WTC11 (cell line): ENCODE data around the gene CPNE4. TPM values are rescaled to one million over a fixed set of nuclear protein-coding genes. Genes with fewer than 3 reads are reported as not detected.

Experiments
- ATAC-seq: fragments of 200-7000 bp; cut with Tn5 transposase; 2 replicates; pipeline ENCODE4 v1.10.0; 2021; ENCODE audit warnings: mild to moderate bottlenecking, moderate library complexity
- CTCF ChIA-PET: fragments of 300-600 bp; sonication (Branson Sonifier 250); formaldehyde crosslinking; loops from one replicate; lab custom pipeline; 2021; ENCODE audit warnings: antibody characterized with exemption; lab: Charles Lee
- POLR2A ChIA-PET: fragments of 350-600 bp; sonication (Branson Sonifier 250); formaldehyde crosslinking; loops from one replicate; lab custom pipeline; 2021; ENCODE audit warnings: antibody characterized with exemption; lab: Charles Lee
- DNase-seq: peaks from one replicate; pipeline ENCODE4 v3.0.0; 2021; ENCODE audit warnings: low spot score
- H3K27ac Mint-ChIP-seq: 2 replicates; pipeline ENCODE4 v1.8.0; 2021; ENCODE audit warnings: mixed read lengths
- H3K27me3 Mint-ChIP-seq: 2 replicates; pipeline ENCODE4 v1.8.0; 2021; ENCODE audit warnings: low read depth, mild to moderate bottlenecking, moderate library complexity, mixed read lengths
- H3K36me3 Mint-ChIP-seq: 2 replicates; pipeline ENCODE4 v1.8.0; 2021; ENCODE audit warnings: mixed read lengths
- H3K4me1 Mint-ChIP-seq: 2 replicates; pipeline ENCODE4 v1.8.0; 2022; ENCODE audit warnings: mixed read lengths
- H3K4me3 Mint-ChIP-seq: 2 replicates; pipeline ENCODE4 v1.8.0; 2021; ENCODE audit warnings: mild to moderate bottlenecking, moderate library complexity, mixed read lengths
- H3K9me3 Mint-ChIP-seq: 2 replicates; pipeline ENCODE4 v1.8.0; 2021; ENCODE audit warnings: mixed read lengths
- ATF1 ChIP-seq: sonication (generic); formaldehyde crosslinking; IDR thresholded peaks from 2 replicates; pipeline ENCODE4 v1.8.1; 2023; ENCODE audit warnings: mild to moderate bottlenecking, moderate library complexity, missing genetic modification reagents
- CREB1 ChIP-seq: sonication (generic); formaldehyde crosslinking; IDR thresholded peaks from 2 replicates; pipeline ENCODE4 v1.8.0; 2023; ENCODE audit warnings: mild to moderate bottlenecking, missing genetic modification reagents
- EMX1 ChIP-seq: fragments of 250-450 bp; sonication (Bioruptor Pico); IDR thresholded peaks from 2 replicates; pipeline ENCODE4 v1.8.0; 2021; ENCODE audit warnings: mild to moderate bottlenecking
- FOXJ3 ChIP-seq: sonication (generic); formaldehyde crosslinking; IDR thresholded peaks from 2 replicates; pipeline ENCODE4 v1.9.0; 2021; ENCODE audit warnings: missing genetic modification reagents, mild to moderate bottlenecking, borderline replicate concordance
- FOXK1 ChIP-seq: sonication (generic); formaldehyde crosslinking; IDR thresholded peaks from 2 replicates; pipeline ENCODE4 v1.8.0; 2022; ENCODE audit warnings: mild to moderate bottlenecking, moderate library complexity, missing genetic modification reagents
- FOXP1 ChIP-seq: sonication (generic); formaldehyde crosslinking; IDR thresholded peaks from 2 replicates; pipeline ENCODE4 v1.8.0; 2022; ENCODE audit warnings: missing genetic modification reagents, mild to moderate bottlenecking, moderate library complexity, borderline replicate concordance
- IRF2 ChIP-seq: sonication (generic); formaldehyde crosslinking; IDR thresholded peaks from 2 replicates; pipeline ENCODE4 v1.8.0; 2022; ENCODE audit warnings: low read depth, missing genetic modification reagents, borderline replicate concordance
- JAZF1 ChIP-seq: fragments of 250-450 bp; sonication (Bioruptor Pico); IDR thresholded peaks from 2 replicates; pipeline ENCODE4 v1.9.0; 2021; ENCODE audit warnings: moderate library complexity, mild to moderate bottlenecking, inconsistent platforms
- JUN ChIP-seq: sonication (generic); formaldehyde crosslinking; IDR thresholded peaks from 2 replicates; pipeline ENCODE4 v1.8.0; 2023; ENCODE audit warnings: mild to moderate bottlenecking, missing genetic modification reagents
- KAT7 ChIP-seq: sonication (generic); formaldehyde crosslinking; IDR thresholded peaks from 2 replicates; pipeline ENCODE4 v1.8.1; 2023; ENCODE audit warnings: missing genetic modification reagents, mild to moderate bottlenecking, borderline replicate concordance
- MLX ChIP-seq: sonication (generic); formaldehyde crosslinking; IDR thresholded peaks from 2 replicates; pipeline ENCODE4 v1.8.1; 2023; ENCODE audit warnings: mild to moderate bottlenecking, missing genetic modification reagents, moderate library complexity
- MXD4 ChIP-seq: fragments of 250-450 bp; sonication (Bioruptor Pico); IDR thresholded peaks from 2 replicates; pipeline ENCODE4 v1.8.0; 2021; ENCODE audit warnings: mild to moderate bottlenecking, moderate library complexity, borderline replicate concordance
- NFE2L1 ChIP-seq: sonication (generic); formaldehyde crosslinking; IDR thresholded peaks from 2 replicates; pipeline ENCODE4 v1.8.1; 2023; ENCODE audit warnings: missing genetic modification reagents
- NFYB ChIP-seq: sonication (generic); formaldehyde crosslinking; conservative IDR thresholded peaks from 2 replicates; pipeline ENCODE4 v1.8.0; 2022; ENCODE audit warnings: low read depth, missing genetic modification reagents
- NR2C2 ChIP-seq: sonication (generic); formaldehyde crosslinking; IDR thresholded peaks from 2 replicates; pipeline ENCODE4 v1.8.0; 2022; ENCODE audit warnings: mild to moderate bottlenecking, missing genetic modification reagents
- NR3C1 ChIP-seq: sonication (generic); formaldehyde crosslinking; conservative IDR thresholded peaks from 2 replicates; pipeline ENCODE4 v1.8.1; 2023; ENCODE audit warnings: low read depth, mild to moderate bottlenecking, missing genetic modification reagents
- OVOL2 ChIP-seq: fragments of 250-450 bp; sonication (Bioruptor Pico); IDR thresholded peaks from 2 replicates; pipeline ENCODE4 v1.9.0; 2021; ENCODE audit warnings: mild to moderate bottlenecking, borderline replicate concordance
- RORB ChIP-seq: fragments of 250-450 bp; sonication (Bioruptor Pico); IDR thresholded peaks from 2 replicates; pipeline ENCODE4 v1.9.0; 2021; ENCODE audit warnings: mild to moderate bottlenecking
- TEAD1 ChIP-seq: sonication (generic); formaldehyde crosslinking; IDR thresholded peaks from 2 replicates; pipeline ENCODE4 v1.8.0; 2022; ENCODE audit warnings: mild to moderate bottlenecking, missing genetic modification reagents
- TEAD4 ChIP-seq: sonication (generic); formaldehyde crosslinking; IDR thresholded peaks from 2 replicates; pipeline ENCODE4 v1.8.0; 2022; ENCODE audit warnings: mild to moderate bottlenecking, missing genetic modification reagents
- ZMAT4 ChIP-seq: fragments of 250-450 bp; sonication (Bioruptor Pico); IDR thresholded peaks from 2 replicates; pipeline ENCODE4 v1.9.0; 2021; ENCODE audit warnings: mild to moderate bottlenecking
- ZNF121 ChIP-seq: sonication (generic); formaldehyde crosslinking; IDR thresholded peaks from 2 replicates; pipeline ENCODE4 v1.8.0; 2023; ENCODE audit warnings: missing genetic modification reagents
- ZNF138 ChIP-seq: sonication (generic); formaldehyde crosslinking; conservative IDR thresholded peaks from 2 replicates; pipeline ENCODE4 v1.8.1; 2022; ENCODE audit warnings: mild to moderate bottlenecking, moderate library complexity, missing genetic modification reagents
- ZNF263 ChIP-seq: sonication (generic); formaldehyde crosslinking; IDR thresholded peaks from 2 replicates; pipeline ENCODE4 v1.8.1; 2022; ENCODE audit warnings: low read depth, mild to moderate bottlenecking, moderate library complexity, missing genetic modification reagents
- ZNF396 ChIP-seq: fragments of 250-450 bp; sonication (Bioruptor Pico); IDR thresholded peaks from 2 replicates; pipeline ENCODE4 v1.8.0; 2021; ENCODE audit warnings: mild to moderate bottlenecking, moderate library complexity, borderline replicate concordance
- ZNF671 ChIP-seq: fragments of 250-450 bp; sonication (Bioruptor Pico); IDR thresholded peaks from 2 replicates; pipeline ENCODE4 v1.8.0; 2021; ENCODE audit warnings: mild to moderate bottlenecking
- total RNA-seq: library from RNA; stranded (reverse); gene quantifications from 3 replicates; pipeline ENCODE4 v1.2.3, GENCODE V29; 2021
- TF ChIP-seq, protein P1 (sequence below): sonication (generic); formaldehyde crosslinking; conservative IDR thresholded peaks from 2 replicates; pipeline ENCODE4 v1.8.1; 2022; ENCODE audit warnings: mild to moderate bottlenecking, missing genetic modification reagents
- TF ChIP-seq, protein P2 (sequence below): sonication (generic); formaldehyde crosslinking; IDR thresholded peaks from 2 replicates; pipeline ENCODE4 v1.8.1; 2022; ENCODE audit warnings: mild to moderate bottlenecking, missing genetic modification reagents, moderate library complexity, borderline replicate concordance
- TF ChIP-seq, protein P3 (sequence below): sonication (generic); formaldehyde crosslinking; IDR thresholded peaks from 2 replicates; pipeline ENCODE4 v1.8.1; 2022; ENCODE audit warnings: missing genetic modification reagents, borderline replicate concordance

Gene CPNE4
- total RNA-seq, 1 experiment from 2014 or later, result 2.4 TPM

- H3K27ac Mint-ChIP-seq, result no peak overlapping the region
- CTCF ChIA-PET, result interaction anchor here (1.2 kb wide), 1 partner anchor 470 kb away, joined by 3 read pairs; no protein-coding TSS in a partner anchor
- TF ChIP-seq FOXK1 (no peak), MLX (CRISPR knock-in tag) (no peak), ZNF138 (CRISPR knock-in tag) (no peak), RORB (CRISPR knock-in tag) (no peak), FOXP1 (CRISPR knock-in tag) (no peak), NR3C1 (no peak), FOXJ3 (no peak), CREB1 (CRISPR knock-in tag) (no peak), ZNF396 (CRISPR knock-in tag) (no peak), EMX1 (CRISPR knock-in tag) (no peak), KAT7 (CRISPR knock-in tag) (no peak), JAZF1 (CRISPR knock-in tag) (no peak), TEAD4 (CRISPR knock-in tag) (no peak), IRF2 (no peak), ATF1 (CRISPR knock-in tag) (no peak)
- TF ChIP-seq, protein P1, sequence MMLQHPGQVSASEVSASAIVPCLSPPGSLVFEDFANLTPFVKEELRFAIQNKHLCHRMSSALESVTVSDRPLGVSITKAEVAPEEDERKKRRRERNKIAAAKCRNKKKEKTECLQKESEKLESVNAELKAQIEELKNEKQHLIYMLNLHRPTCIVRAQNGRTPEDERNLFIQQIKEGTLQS (CRISPR knock-in tag), result no peak
- TF ChIP-seq, protein P2, sequence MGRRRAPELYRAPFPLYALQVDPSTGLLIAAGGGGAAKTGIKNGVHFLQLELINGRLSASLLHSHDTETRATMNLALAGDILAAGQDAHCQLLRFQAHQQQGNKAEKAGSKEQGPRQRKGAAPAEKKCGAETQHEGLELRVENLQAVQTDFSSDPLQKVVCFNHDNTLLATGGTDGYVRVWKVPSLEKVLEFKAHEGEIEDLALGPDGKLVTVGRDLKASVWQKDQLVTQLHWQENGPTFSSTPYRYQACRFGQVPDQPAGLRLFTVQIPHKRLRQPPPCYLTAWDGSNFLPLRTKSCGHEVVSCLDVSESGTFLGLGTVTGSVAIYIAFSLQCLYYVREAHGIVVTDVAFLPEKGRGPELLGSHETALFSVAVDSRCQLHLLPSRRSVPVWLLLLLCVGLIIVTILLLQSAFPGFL (CRISPR knock-in tag), result no peak
- POLR2A ChIA-PET, result no interaction called here
- peaks cover 22% of the 10 kb centered on the region for H3K4me1 Mint-ChIP-seq
- H3K36me3 Mint-ChIP-seq, result no peaks in the 10 kb centered on the region
- H3K9me3 Mint-ChIP-seq, result no peaks in the 10 kb centered on the region
- H3K4me3 Mint-ChIP-seq, result no peak overlapping the region
- H3K27me3 Mint-ChIP-seq, result no peaks in the 10 kb centered on the region
- ATAC-seq (no peak), DNase-seq (no peak)
These were observed 411.4 kb downstream of the CPNE4 start for GRCh38 chr3:131623431-131623830.

DNA sequence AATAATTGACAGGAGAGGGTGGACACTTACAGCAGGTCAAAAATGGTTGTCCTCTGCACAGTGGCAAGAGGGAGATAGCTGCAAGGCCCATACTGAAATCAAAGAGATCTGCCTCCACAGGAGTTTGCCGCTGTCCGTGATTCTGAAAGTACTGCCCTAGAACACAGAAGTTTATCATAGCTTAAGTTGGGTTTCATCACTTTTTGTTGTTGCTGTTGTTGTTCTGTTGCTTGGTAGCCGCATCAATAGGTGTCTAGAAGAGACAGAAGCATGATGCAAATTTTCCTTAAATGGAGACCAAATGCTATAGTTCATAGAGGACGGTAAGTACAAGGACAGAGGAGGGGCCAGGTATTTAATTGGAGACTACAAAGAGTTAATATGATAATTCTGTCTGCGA is 412.1 kb downstream of the CPNE4 start:
- no peak overlapping the region for H3K4me3 Mint-ChIP-seq
- ChIA-PET POLR2A (no interaction called here), CTCF (interaction anchor here (1.2 kb wide), 1 partner anchor 469 kb away, joined by 3 read pairs; no protein-coding TSS in a partner anchor)
- no peaks in the 10 kb centered on the region for H3K9me3 Mint-ChIP-seq
- no peaks in the 10 kb centered on the region for H3K27me3 Mint-ChIP-seq
- TF ChIP-seq FOXK1, result no peak
- TF ChIP-seq, protein P3, sequence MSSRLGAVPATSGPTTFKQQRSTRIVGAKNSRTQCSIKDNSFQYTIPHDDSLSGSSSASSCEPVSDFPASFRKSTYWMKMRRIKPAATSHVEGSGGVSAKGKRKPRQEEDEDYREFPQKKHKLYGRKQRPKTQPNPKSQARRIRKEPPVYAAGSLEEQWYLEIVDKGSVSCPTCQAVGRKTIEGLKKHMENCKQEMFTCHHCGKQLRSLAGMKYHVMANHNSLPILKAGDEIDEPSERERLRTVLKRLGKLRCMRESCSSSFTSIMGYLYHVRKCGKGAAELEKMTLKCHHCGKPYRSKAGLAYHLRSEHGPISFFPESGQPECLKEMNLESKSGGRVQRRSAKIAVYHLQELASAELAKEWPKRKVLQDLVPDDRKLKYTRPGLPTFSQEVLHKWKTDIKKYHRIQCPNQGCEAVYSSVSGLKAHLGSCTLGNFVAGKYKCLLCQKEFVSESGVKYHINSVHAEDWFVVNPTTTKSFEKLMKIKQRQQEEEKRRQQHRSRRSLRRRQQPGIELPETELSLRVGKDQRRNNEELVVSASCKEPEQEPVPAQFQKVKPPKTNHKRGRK (CRISPR knock-in tag), result no peak
- no peak for TF ChIP-seq KAT7 (CRISPR knock-in tag)
- no peak for TF ChIP-seq JAZF1 (CRISPR knock-in tag)
- TF ChIP-seq JUN (CRISPR knock-in tag), result no peak
- no peak for TF ChIP-seq ZNF121
- H3K36me3 Mint-ChIP-seq, result no peaks in the 10 kb centered on the region
- peaks cover 22% of the 10 kb centered on the region for H3K4me1 Mint-ChIP-seq
- H3K27ac Mint-ChIP-seq, result no peak overlapping the region
- ATAC-seq (no peak), DNase-seq (no peak)

DNA sequence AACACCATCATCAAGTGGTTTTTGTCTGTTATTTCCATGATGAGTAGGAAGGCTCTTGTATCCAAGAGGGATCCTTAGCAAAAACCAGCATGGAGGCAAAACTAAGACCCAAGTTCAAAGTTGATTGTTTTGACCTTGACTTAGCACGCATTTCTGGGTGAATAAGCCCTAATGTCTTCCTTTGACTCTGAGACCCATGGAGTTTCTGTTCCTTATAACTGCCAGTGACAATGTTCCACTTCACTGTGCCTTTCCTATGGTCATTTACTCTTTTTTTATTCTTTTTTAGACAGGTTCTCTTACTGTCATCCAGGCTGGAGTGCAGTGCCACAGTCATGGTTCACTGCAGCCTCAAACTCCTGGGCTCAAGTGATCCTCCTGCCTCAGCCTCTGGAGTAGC is 413.8 kb downstream of the CPNE4 start:
- no peaks in the 10 kb centered on the region for H3K27me3 Mint-ChIP-seq
- DNase-seq, result no peak
- ChIA-PET CTCF (interaction anchor here (1.2 kb wide), 1 partner anchor 72 kb away, joined by 3 read pairs; no protein-coding TSS in a partner anchor), POLR2A (no interaction called here)
- peaks cover 22% of the 10 kb centered on the region for H3K4me1 Mint-ChIP-seq
- no peak overlapping the region for H3K27ac Mint-ChIP-seq
- H3K9me3 Mint-ChIP-seq, result no peaks in the 10 kb centered on the region
- no peaks in the 10 kb centered on the region for H3K36me3 Mint-ChIP-seq
- no peak overlapping the region for H3K4me3 Mint-ChIP-seq
- no peak for ATAC-seq
- no peak for TF ChIP-seq NFE2L1 (CRISPR knock-in tag)
- no peak for TF ChIP-seq NFYB (CRISPR knock-in tag)
- TF ChIP-seq FOXJ3, result no peak
- no peak for TF ChIP-seq ZNF671
- no peak for TF ChIP-seq NR2C2 (CRISPR knock-in tag)
- TF ChIP-seq OVOL2, result no peak
- TF ChIP-seq MXD4 (CRISPR knock-in tag), result no peak
- TF ChIP-seq, protein P3 (CRISPR knock-in tag), result no peak
- TF ChIP-seq ZMAT4, result no peak
- no peak for TF ChIP-seq ATF1 (CRISPR knock-in tag)
- TF ChIP-seq TEAD1 (CRISPR knock-in tag), result no peak
- no peak for TF ChIP-seq ZNF263 (CRISPR knock-in tag)
